Upper lobe of right lung (tissue), 1 donor: ENCODE results near the gene SPARC. TPM values are rescaled to one million over a fixed set of nuclear protein-coding genes. Genes with fewer than 3 reads are reported as not detected.
A peak's percentile ranks its signal among the peaks of the same experiment; 100 is the strongest.

Experiments used
- ATAC-seq: fragments of 200-7000 bp; cut with Tn5 transposase; one replicate; pipeline ENCODE4 v1.9.1; 2020; ENCODE audit warnings: mild to moderate bottlenecking, moderate library complexity
- DNase-seq: peaks from one replicate; pipeline ENCODE4 v3.0.0-alpha.2; 2020
- H3K27ac ChIP-seq: fragments of 200-600 bp; one replicate; pipeline ENCODE4 v1.8.0; 2022
- H3K27me3 ChIP-seq: fragments of 200-600 bp; one replicate; pipeline ENCODE4 v1.8.0; 2022; ENCODE audit warnings: mild to moderate bottlenecking
- H3K36me3 ChIP-seq: fragments of 200-600 bp; one replicate; pipeline ENCODE4 v1.8.0; 2022
- H3K4me1 ChIP-seq: fragments of 200-600 bp; one replicate; pipeline ENCODE4 v1.8.0; 2022
- H3K4me3 ChIP-seq: fragments of 200-600 bp; one replicate; pipeline ENCODE4 v1.8.0; 2022; ENCODE audit warnings: mild to moderate bottlenecking
- H3K9me3 ChIP-seq: fragments of 200-600 bp; one replicate; pipeline ENCODE4 v1.8.0; 2022
- CTCF ChIP-seq: fragments of 200-600 bp; IDR thresholded peaks from one replicate; pipeline ENCODE4 v1.8.0; 2022; ENCODE audit warnings: antibody characterized with exemption
- intact Hi-C: fragments of 100-400 bp; cut with DNase I; formaldehyde crosslinking; loops from one replicate; pipeline ENCODE4 v1.11.0; 2022
- total RNA-seq: library from RNA; stranded (reverse); fragmentation: NEBNext Ultra II Directional; extraction: Animal tissue kit (Norgen Biotek cat#: 25700); gene quantifications from one replicate; pipeline ENCODE4 v1.2.1, GENCODE V29; 2021
- donor health status: DM: no; HTN: yes; CAD: no; lungs with severe emphysema.

SPARC gene
- total RNA-seq, 1 donor from 2014 or later = 1,248 TPM

- ATAC-seq (peak; percentile 69), DNase-seq (no peak)
- intact Hi-C loops = no loop called here
Observed at GRCh38 chr5:151684690-151685361, 1.9 kb downstream of the SPARC start.

GRCh38 chr5:151683986-151684588 lies 2.6 kb downstream of the SPARC start:
- TF ChIP-seq CTCF = no peak

More at GRCh38 chr5:151684690-151685361, 1.9 kb downstream of the SPARC start:
- H3K4me1 ChIP-seq = peaks cover 54% of the 10 kb centered on the region
- peak overlapping the region; percentile 62 for H3K4me3 ChIP-seq
- peaks cover 7% of the 10 kb centered on the region for H3K36me3 ChIP-seq
- H3K9me3 ChIP-seq = no peaks in the 10 kb centered on the region
- H3K27me3 ChIP-seq = no peaks in the 10 kb centered on the region
- H3K27ac ChIP-seq = peak overlapping the region; percentile 90
- peak; percentile 31 for TF ChIP-seq CTCF

GRCh38 chr5:151683444-151683843 lies 3.3 kb downstream of the SPARC start:
- intact Hi-C loops = no loop called here
- peak overlapping the region; percentile 62 for H3K4me3 ChIP-seq
- peaks cover 7% of the 10 kb centered on the region for H3K36me3 ChIP-seq
- TF ChIP-seq CTCF = no peak
- H3K27me3 ChIP-seq = no peaks in the 10 kb centered on the region
- H3K9me3 ChIP-seq = no peaks in the 10 kb centered on the region
- peaks cover 67% of the 10 kb centered on the region for H3K4me1 ChIP-seq
- no peak for DNase-seq
- H3K27ac ChIP-seq = peak overlapping the region; percentile 90
- no peak for ATAC-seq

More at GRCh38 chr5:151683986-151684588, 2.6 kb downstream of the SPARC start:
- no peak for ATAC-seq
- Histone ChIP-seq H3K4me3 (peak overlapping the region; percentile 62), H3K27me3 (no peaks in the 10 kb centered on the region), H3K9me3 (no peaks in the 10 kb centered on the region), H3K36me3 (peaks cover 7% of the 10 kb centered on the region), H3K4me1 (peaks cover 60% of the 10 kb centered on the region), H3K27ac (peak overlapping the region; percentile 90)
- intact Hi-C loops = no loop called here
- no peak for DNase-seq

- intact Hi-C loops = no loop called here
- peaks cover 71% of the 10 kb centered on the region for H3K4me1 ChIP-seq
- H3K9me3 ChIP-seq = no peaks in the 10 kb centered on the region
- peak overlapping the region; percentile 62 for H3K4me3 ChIP-seq
- ATAC-seq (no peak), DNase-seq (no peak)
- H3K27me3 ChIP-seq = no peaks in the 10 kb centered on the region
- H3K36me3 ChIP-seq = peaks cover 7% of the 10 kb centered on the region
- H3K27ac ChIP-seq = peak overlapping the region; percentile 90
- no peak for TF ChIP-seq CTCF
Observed at GRCh38 chr5:151682751-151683331, 3.9 kb downstream of the SPARC start.

GRCh38 chr5:151682240-151682639 lies 4.5 kb downstream of the SPARC start:
- Histone ChIP-seq H3K27me3 (no peaks in the 10 kb centered on the region), H3K4me1 (peaks cover 71% of the 10 kb centered on the region), H3K4me3 (peak overlapping the region; percentile 62), H3K9me3 (no peaks in the 10 kb centered on the region), H3K36me3 (peaks cover 7% of the 10 kb centered on the region), H3K27ac (peak overlapping the region; percentile 90)
- TF ChIP-seq CTCF = peak; percentile 13
- intact Hi-C loops = no loop called here
- DNase-seq (no peak), ATAC-seq (no peak)
